GM18909 (cell line): ENCODE results near the gene QRFPR.
"Not testable (repeated sequence)": the region's sequence is repeated elsewhere in the genome, so short reads cannot be mapped to it uniquely, and the experiment has no call there.

ENCODE experiments used
- ATAC-seq: cut with Tn5 transposase; IDR thresholded peaks from one replicate; pipeline ENCODE4 v1.9.1; 2021; ENCODE audit warnings: mild to moderate bottlenecking; ENCODE audit not compliant: unreplicated experiment, poor library complexity

The QRFPR gene

GRCh38 chr4:121340247-121340646, 40.6 kb downstream of the QRFPR start:
- no peak for ATAC-seq

GRCh38 chr4:121339824-121340223, 41.0 kb downstream of the QRFPR start:
- no peak for ATAC-seq

- ATAC-seq: no peak
Observed at GRCh38 chr4:121339307-121339706, 41.5 kb downstream of the QRFPR start.

- ATAC-seq: no peak
Observed at GRCh38 chr4:121338518-121338917, 42.3 kb downstream of the QRFPR start.

GRCh38 chr4:121336706-121337105, 44.1 kb downstream of the QRFPR start:
- ATAC-seq: no peak

- no peak for ATAC-seq
Observed at GRCh38 chr4:121330180-121330665, 50.6 kb downstream of the QRFPR start.

- ATAC-seq: no peak
Observed at GRCh38 chr4:121326597-121326996, 54.2 kb downstream of the QRFPR start.

GRCh38 chr4:121324331-121324730, 56.5 kb downstream of the QRFPR start:
- no peak for ATAC-seq

GRCh38 chr4:121321466-121321865, 59.4 kb downstream of the QRFPR start:
- no peak for ATAC-seq

GRCh38 chr4:121316091-121316490, 64.7 kb downstream of the QRFPR start:
- ATAC-seq: no peak

- not testable (repeated sequence) for ATAC-seq
Observed at GRCh38 chr4:121313430-121313829, 67.4 kb downstream of the QRFPR start.

- no peak for ATAC-seq
Observed at GRCh38 chr4:121308828-121309227, 72.0 kb downstream of the QRFPR start.

- no peak for ATAC-seq
Observed at GRCh38 chr4:121308328-121308663, 72.5 kb downstream of the QRFPR start.

GRCh38 chr4:121307445-121308327, 73.1 kb downstream of the QRFPR start:
- peak; percentile 95 for ATAC-seq

GRCh38 chr4:121306931-121307330, 73.9 kb downstream of the QRFPR start:
- peak; percentile 35 for ATAC-seq

GRCh38 chr4:121304893-121305292, 75.9 kb downstream of the QRFPR start:
- no peak for ATAC-seq

- ATAC-seq: no peak
Observed at GRCh38 chr4:121299367-121299766, 81.5 kb downstream of the QRFPR start.

GRCh38 chr4:121283319-121283718, 97.5 kb downstream of the QRFPR start:
- no peak for ATAC-seq

GRCh38 chr4:121280425-121280824, 100.4 kb downstream of the QRFPR start:
- ATAC-seq: no peak

GRCh38 chr4:121278811-121279368, 101.9 kb downstream of the QRFPR start:
- peak; percentile 94 for ATAC-seq
